Mucosa of stomach (tissue), 1 donor: Measurements from ENCODE around the gene NCK1.
"Not testable (repeated sequence)": the region's sequence is repeated elsewhere in the genome, so short reads cannot be mapped to it uniquely, and the experiment has no call there.

Source experiments
- H3K27me3 ChIP-seq: one replicate; pipeline ENCODE4 v1.7.0; 2013; ENCODE audit warnings: mild to moderate bottlenecking, low read length; ENCODE audit not compliant: control insufficient read depth, insufficient read depth
- H3K36me3 ChIP-seq: one replicate; pipeline ENCODE4 v1.7.0; 2013; ENCODE audit warnings: low read length; ENCODE audit not compliant: control insufficient read depth, insufficient read depth
- H3K4me1 ChIP-seq: one replicate; pipeline ENCODE4 v1.7.0; 2013; ENCODE audit warnings: mild to moderate bottlenecking, low read length; ENCODE audit not compliant: control insufficient read depth, insufficient read depth
- H3K4me3 ChIP-seq: one replicate; pipeline ENCODE4 v1.7.0; 2013; ENCODE audit warnings: low read length
- H3K9ac ChIP-seq: one replicate; pipeline ENCODE4 v1.7.0; 2013; ENCODE audit warnings: mild to moderate bottlenecking, low read length, moderate library complexity
- H3K9me3 ChIP-seq: one replicate; pipeline ENCODE4 v1.7.0; 2013; ENCODE audit warnings: mild to moderate bottlenecking, low read length, moderate library complexity; ENCODE audit not compliant: control insufficient read depth
- donor health status: Pancreatic carcinoma.

NCK1 gene

DNA sequence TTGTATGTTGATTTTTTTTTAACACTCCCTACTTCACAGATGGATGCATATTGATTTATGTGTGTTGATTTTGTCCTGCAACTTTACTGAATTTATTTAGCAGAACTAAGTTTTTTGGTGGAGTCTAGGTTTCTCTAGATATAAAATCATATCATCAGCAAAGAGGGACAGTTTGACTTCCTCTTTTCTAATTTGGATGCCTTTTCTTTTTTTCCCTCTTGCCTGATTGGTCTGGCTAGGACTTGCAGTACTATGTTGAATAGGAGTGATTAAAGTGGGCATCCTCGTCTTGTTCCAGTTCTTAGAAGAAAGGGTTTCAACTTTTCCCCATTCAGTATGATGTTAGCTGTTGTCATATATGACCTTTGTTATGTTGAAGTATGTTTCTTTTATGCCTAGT is 38.7 kb downstream of the NCK1 start:
- H3K36me3 ChIP-seq, H3K9me3 ChIP-seq, H3K4me1 ChIP-seq, H3K9ac ChIP-seq, H3K27me3 ChIP-seq, H3K4me3 ChIP-seq: not testable (repeated sequence)

DNA sequence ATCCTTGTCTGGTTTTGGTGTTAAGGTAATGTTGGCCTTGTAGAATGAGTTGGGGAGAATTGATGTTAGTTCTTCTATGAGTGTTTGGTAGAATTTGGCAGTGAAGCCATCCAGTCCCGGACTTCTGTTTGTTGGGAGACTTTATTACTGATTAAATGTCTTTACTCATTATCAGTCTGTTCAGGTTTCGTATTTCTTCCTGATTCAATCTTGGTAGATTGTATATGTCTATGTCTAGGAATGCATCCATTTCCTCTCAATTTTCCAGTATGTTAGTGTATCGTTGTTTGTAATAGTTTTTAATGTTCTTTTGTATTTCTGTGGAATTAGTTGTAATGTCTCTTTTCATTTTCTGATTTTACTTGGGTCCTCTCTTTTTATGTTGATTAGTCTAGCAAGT is 39.4 kb downstream of the NCK1 start:
- no peaks in the 10 kb centered on the region for H3K4me1 ChIP-seq
- no peaks in the 10 kb centered on the region for H3K27me3 ChIP-seq
- H3K4me3 ChIP-seq, result no peak overlapping the region
- H3K36me3 ChIP-seq, result no peaks in the 10 kb centered on the region
- H3K9me3 ChIP-seq, result peaks cover 10% of the 10 kb centered on the region
- H3K9ac ChIP-seq, result no peak overlapping the region

DNA sequence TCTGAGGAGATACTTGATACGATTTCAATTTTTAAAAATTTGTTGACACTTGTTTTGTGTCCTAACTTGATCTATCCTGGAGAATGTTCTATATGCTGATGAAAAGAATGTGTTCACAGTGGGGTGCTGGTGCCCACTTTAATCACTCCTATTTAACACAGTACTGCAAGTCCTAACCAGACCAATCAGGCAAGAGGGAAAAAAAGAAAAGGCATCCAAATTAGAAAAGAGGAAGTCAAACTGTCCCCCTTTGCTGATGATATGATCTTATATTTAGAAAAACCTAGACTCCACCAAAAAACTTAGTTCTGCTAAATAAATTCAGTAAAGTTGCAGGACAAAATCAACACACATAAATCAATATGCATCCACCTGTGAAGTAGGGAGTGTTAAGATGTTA is 40.5 kb downstream of the NCK1 start:
- H3K4me1 ChIP-seq, H3K9ac ChIP-seq, H3K27me3 ChIP-seq, H3K36me3 ChIP-seq, H3K4me3 ChIP-seq, H3K9me3 ChIP-seq: not testable (repeated sequence)

DNA sequence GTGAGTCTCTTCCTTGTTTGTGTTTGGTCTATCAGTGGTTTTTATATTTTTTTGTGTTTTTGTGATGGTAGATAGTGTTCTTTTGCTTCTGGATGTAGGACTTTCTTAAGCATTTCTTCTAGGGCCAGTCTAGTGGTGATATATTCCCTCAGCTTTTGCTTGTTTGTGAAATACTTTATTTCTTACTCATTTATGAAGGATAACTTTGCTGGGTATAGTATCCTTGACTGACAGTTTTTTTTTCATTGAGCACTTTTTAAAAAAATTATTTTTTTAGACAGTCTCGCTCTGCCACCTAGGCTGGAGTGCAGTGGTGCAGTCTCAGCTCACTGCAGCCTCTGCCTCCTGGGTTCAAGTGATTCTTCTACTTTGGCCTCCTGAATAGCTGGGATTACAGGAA is 41.9 kb downstream of the NCK1 start:
- peaks cover 5% of the 10 kb centered on the region for H3K4me1 ChIP-seq
- peaks cover 10% of the 10 kb centered on the region for H3K9me3 ChIP-seq
- no peaks in the 10 kb centered on the region for H3K27me3 ChIP-seq
- no peak overlapping the region for H3K9ac ChIP-seq
- H3K4me3 ChIP-seq, result no peak overlapping the region
- H3K36me3 ChIP-seq, result no peaks in the 10 kb centered on the region

DNA sequence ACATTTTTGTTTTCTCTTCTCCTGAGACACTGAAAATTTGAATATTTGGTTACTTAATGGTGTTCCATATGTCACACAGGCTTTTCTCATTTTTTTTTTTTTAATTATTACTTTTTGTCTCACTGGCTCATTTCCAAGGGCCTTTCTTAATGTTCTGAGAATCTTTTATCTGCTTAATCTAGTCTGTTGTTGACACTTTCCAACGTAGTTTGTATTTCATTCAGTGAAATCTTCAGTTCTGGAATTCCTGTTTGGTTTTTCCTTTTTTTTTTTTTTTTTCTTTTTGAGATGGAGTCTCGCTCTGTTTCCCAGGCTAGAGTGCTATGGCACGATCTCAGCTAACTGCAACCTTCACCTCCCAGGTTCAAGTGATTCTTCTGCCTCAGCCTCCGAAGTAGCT is 42.7 kb downstream of the NCK1 start:
- no peak overlapping the region for H3K9ac ChIP-seq
- H3K36me3 ChIP-seq, result no peaks in the 10 kb centered on the region

DNA sequence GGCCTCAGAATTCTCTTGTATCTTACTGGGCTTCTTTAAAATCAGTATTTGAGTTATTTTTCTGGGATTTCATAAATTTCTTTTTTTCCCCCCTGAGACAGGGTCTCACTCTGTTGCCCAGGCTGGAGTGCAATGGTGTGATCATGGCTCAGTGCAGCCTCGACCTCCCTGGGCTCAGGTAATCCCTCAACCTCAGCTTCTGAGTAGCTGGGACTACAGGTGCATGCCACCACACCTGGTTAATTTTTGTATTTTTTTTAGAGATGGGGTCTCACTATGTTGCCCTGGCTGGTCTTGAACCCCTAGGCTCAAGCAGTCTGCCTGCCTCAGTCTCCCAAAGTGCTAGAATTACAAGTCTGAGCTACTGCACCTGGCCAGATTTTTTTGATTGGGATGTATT is 43.5 kb downstream of the NCK1 start:
- peaks cover 10% of the 10 kb centered on the region for H3K9me3 ChIP-seq
- no peaks in the 10 kb centered on the region for H3K27me3 ChIP-seq
- no peaks in the 10 kb centered on the region for H3K36me3 ChIP-seq
- H3K9ac ChIP-seq, result no peak overlapping the region
- H3K4me3 ChIP-seq, result no peak overlapping the region
- peaks cover 15% of the 10 kb centered on the region for H3K4me1 ChIP-seq

More for the DNA sequence above, 42.7 kb downstream of the NCK1 start:
- Histone ChIP-seq H3K4me3 (no peak overlapping the region), H3K4me1 (peaks cover 14% of the 10 kb centered on the region), H3K27me3 (no peaks in the 10 kb centered on the region), H3K9me3 (peaks cover 10% of the 10 kb centered on the region)

DNA sequence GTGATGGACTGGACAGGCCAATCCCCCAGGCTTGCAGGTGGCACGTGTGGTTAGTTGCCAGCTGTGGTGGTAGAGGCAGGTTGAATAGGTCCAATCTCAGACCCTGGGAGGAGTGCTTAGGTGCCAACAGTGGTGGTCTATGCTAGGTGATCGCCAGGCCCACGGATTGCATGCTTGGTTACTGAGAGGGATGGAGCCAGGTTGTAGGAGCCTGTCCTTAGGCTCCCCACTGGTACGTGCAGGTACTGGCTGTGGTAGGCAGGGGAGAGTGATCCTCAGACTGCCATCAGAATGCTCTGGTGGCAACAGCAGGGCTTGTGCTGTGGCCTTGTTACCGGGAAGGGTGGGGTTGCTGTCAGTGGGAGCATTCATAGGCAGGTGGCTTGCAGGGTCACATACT is 44.7 kb downstream of the NCK1 start:
- Histone ChIP-seq H3K27me3 (no peaks in the 10 kb centered on the region), H3K9ac (no peak overlapping the region), H3K4me1 (peaks cover 15% of the 10 kb centered on the region), H3K36me3 (no peaks in the 10 kb centered on the region), H3K4me3 (no peak overlapping the region), H3K9me3 (peaks cover 10% of the 10 kb centered on the region)

DNA sequence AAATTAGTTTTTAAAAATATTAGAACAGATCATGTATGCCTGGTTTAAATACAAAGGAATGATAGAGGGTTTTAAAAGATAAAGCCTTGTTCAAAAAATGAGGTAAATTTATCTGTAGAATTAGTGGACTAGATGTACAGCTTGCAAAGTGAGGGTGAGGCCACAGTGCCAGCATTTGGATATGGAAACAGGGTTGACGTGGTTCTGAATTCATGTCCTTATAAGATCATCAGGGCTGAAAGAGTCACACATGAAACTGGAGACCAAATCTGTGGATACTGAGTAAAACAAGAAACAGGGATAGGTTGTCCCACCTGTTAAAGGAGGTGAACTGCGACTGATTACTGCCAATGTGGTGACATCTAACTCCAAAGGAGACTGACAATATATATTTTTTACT is 46.3 kb downstream of the NCK1 start:
- Histone ChIP-seq H3K9me3 (peaks cover 9% of the 10 kb centered on the region), H3K4me1 (peaks cover 15% of the 10 kb centered on the region), H3K27me3 (no peaks in the 10 kb centered on the region), H3K36me3 (no peaks in the 10 kb centered on the region), H3K4me3 (no peak overlapping the region), H3K9ac (no peak overlapping the region)

DNA sequence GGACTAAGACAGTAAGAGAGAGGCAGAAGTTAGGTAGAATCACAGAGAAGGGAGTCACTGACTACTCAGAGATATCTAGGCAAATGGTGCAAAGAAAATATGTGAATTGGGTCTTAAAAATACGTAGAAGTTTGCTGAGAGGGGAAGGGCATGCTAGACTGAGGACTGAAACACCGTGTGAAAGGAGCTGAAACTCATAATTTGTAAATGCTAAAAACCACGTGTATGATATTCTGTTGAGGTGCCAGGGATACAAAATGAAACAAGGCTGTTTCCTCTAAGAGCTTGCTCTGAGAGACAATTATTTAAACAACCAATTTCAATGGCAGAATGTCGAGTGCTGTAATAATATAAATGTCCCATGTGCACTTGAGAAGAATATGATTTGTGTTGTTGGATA is 47.2 kb downstream of the NCK1 start:
- Histone ChIP-seq H3K27me3 (no peaks in the 10 kb centered on the region), H3K9me3 (peaks cover under 1% of the 10 kb centered on the region), H3K4me3 (no peak overlapping the region)

DNA sequence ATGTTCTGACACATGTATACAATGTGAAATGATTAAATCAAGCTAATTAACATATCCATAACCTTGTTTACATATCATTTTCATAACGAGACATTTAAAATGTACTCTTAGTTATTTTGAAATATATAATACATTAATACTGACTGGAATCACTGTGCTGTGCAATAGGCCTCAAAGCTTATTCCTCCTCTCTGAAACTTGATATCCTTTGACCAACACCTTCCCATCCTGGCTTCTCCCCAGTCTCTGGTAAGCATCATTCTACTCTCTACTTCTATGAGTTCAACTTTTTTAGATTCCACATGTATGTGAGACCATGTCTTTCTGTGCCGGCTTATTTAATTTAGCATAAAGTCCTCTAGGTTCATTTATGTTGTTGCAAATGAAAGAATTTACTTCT is 48.7 kb downstream of the NCK1 start:
- Histone ChIP-seq H3K27me3 (no peaks in the 10 kb centered on the region), H3K9me3 (no peaks in the 10 kb centered on the region), H3K9ac (no peak overlapping the region), H3K4me1 (peaks cover 15% of the 10 kb centered on the region), H3K4me3 (no peak overlapping the region), H3K36me3 (no peaks in the 10 kb centered on the region)

More for the DNA sequence above, 47.2 kb downstream of the NCK1 start:
- H3K9ac ChIP-seq, result no peak overlapping the region
- peaks cover 15% of the 10 kb centered on the region for H3K4me1 ChIP-seq
- H3K36me3 ChIP-seq, result no peaks in the 10 kb centered on the region

DNA sequence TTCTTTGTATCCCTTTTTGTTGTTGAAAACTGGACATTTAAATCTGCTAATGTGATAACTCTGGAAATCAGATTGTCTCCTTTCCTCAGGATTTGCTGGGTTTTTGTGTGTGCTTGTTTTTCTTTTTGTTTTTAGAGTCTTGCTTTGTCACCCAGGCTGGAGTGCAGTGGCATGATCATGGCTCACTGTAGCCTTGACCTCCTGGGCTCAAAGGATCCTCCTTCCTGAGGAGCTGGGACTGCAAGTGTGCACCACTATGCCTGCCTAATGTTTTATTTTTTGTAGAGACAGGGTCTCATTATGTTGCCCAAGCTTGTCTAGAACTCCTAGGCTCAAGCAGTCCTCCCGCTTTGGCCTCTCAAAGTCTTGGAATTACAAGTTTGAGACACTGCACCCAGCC is 51.2 kb downstream of the NCK1 start:
- Histone ChIP-seq H3K27me3 (no peaks in the 10 kb centered on the region), H3K4me1 (peaks cover 15% of the 10 kb centered on the region), H3K36me3 (no peaks in the 10 kb centered on the region), H3K9me3 (no peaks in the 10 kb centered on the region), H3K9ac (no peak overlapping the region), H3K4me3 (no peak overlapping the region)

DNA sequence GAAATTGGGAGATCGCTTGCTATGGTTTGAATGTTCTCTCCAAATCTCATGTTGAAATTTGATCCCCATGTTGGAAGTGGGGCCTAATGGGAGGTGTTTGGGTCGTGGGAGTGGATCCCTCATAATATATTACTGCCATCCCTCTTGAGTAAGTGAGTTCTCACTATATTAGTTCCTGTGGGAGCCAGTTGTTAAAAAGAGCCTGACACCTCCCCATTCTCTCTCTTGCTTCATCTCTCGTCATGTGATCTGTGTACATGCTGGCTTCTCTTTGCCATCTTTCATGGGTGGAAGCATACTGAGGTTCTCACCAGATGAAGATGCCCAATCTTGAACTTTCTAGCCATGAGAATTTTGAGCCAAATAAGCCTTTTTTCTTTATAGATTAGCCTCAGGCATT is 52.7 kb downstream of the NCK1 start:
- Histone ChIP-seq H3K36me3 (no peaks in the 10 kb centered on the region), H3K9me3 (no peaks in the 10 kb centered on the region), H3K27me3 (no peaks in the 10 kb centered on the region), H3K4me3 (no peak overlapping the region), H3K9ac (no peak overlapping the region), H3K4me1 (peaks cover 1% of the 10 kb centered on the region)

DNA sequence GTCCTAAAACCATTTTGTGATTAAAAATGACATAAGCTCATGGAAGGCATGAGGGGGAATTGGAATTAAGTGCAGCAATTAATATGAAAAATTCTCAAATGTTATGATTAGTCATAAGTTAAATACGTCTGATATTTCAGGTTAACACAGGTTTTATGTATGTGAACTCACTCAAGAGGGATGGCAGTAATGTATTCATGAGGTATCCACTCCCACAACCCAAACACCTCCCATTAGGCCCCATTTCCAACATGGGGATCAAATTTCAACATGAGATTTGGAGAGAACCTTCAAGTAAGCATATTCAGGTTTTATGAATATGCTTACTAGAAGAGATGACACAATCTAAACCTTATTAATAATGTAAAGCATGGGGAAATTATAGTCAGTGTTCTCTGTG is 54.2 kb downstream of the NCK1 start:
- H3K9me3 ChIP-seq, result no peaks in the 10 kb centered on the region
- H3K4me1 ChIP-seq, result no peaks in the 10 kb centered on the region
- no peaks in the 10 kb centered on the region for H3K27me3 ChIP-seq
- no peak overlapping the region for H3K9ac ChIP-seq
- H3K36me3 ChIP-seq, result no peaks in the 10 kb centered on the region
- no peak overlapping the region for H3K4me3 ChIP-seq
